Neuron (in vitro differentiated cells): Measurements from ENCODE around the gene IRF1.

Source experiments
- H2AFZ ChIP-seq: one replicate; pipeline ENCODE4 v1.6.1; 2013; ENCODE audit warnings: low read depth, mild to moderate bottlenecking, inconsistent platforms, low read length, moderate library complexity
- H3K27me3 ChIP-seq: one replicate; pipeline ENCODE4 v1.6.1; 2013; ENCODE audit warnings: low read length; ENCODE audit not compliant: insufficient read depth
- H3K36me3 ChIP-seq: one replicate; pipeline ENCODE4 v1.6.1; 2013; ENCODE audit warnings: low read length; ENCODE audit not compliant: insufficient read depth
- H3K4me1 ChIP-seq: one replicate; pipeline ENCODE4 v1.6.1; 2013; ENCODE audit warnings: low read length; ENCODE audit not compliant: insufficient read depth
- H3K4me3 ChIP-seq: 2 replicates; pipeline ENCODE4 v1.5.1; 2013; ENCODE audit warnings: mild to moderate bottlenecking, low read length, moderate library complexity
- H3K9me3 ChIP-seq: one replicate; pipeline ENCODE4 v1.6.1; 2013; ENCODE audit warnings: low read length

IRF1 gene

GRCh38 chr5:132479111-132479951 lies 11.2 kb downstream of the IRF1 start:
- H3K4me3 ChIP-seq = no peak overlapping the region
- H2AFZ ChIP-seq = no peak overlapping the region
- H3K4me1 ChIP-seq = no peaks in the 10 kb centered on the region
- H3K27me3 ChIP-seq = no peaks in the 10 kb centered on the region
- H3K36me3 ChIP-seq = peaks cover 12% of the 10 kb centered on the region
- H3K9me3 ChIP-seq = no peaks in the 10 kb centered on the region

GRCh38 chr5:132478366-132478871 lies 12.2 kb downstream of the IRF1 start:
- no peaks in the 10 kb centered on the region for H3K27me3 ChIP-seq
- H3K4me1 ChIP-seq = no peaks in the 10 kb centered on the region
- no peak overlapping the region for H3K4me3 ChIP-seq
- H2AFZ ChIP-seq = no peak overlapping the region
- H3K36me3 ChIP-seq = peaks cover 3% of the 10 kb centered on the region
- H3K9me3 ChIP-seq = no peaks in the 10 kb centered on the region

GRCh38 chr5:132477784-132478365 lies 12.7 kb downstream of the IRF1 start:
- no peaks in the 10 kb centered on the region for H3K9me3 ChIP-seq
- no peaks in the 10 kb centered on the region for H3K27me3 ChIP-seq
- H3K36me3 ChIP-seq = no peaks in the 10 kb centered on the region
- no peaks in the 10 kb centered on the region for H3K4me1 ChIP-seq
- no peak overlapping the region for H2AFZ ChIP-seq
- no peak overlapping the region for H3K4me3 ChIP-seq

- Histone ChIP-seq H3K27me3 (no peaks in the 10 kb centered on the region), H2AFZ (no peak overlapping the region), H3K36me3 (no peaks in the 10 kb centered on the region), H3K4me3 (no peak overlapping the region), H3K4me1 (no peaks in the 10 kb centered on the region), H3K9me3 (no peaks in the 10 kb centered on the region)
Observed at GRCh38 chr5:132476876-132477781, 13.4 kb downstream of the IRF1 start.

GRCh38 chr5:132475987-132476875 lies 14.3 kb downstream of the IRF1 start:
- Histone ChIP-seq H3K4me3 (no peak overlapping the region), H3K9me3 (no peaks in the 10 kb centered on the region), H3K27me3 (no peaks in the 10 kb centered on the region), H3K36me3 (no peaks in the 10 kb centered on the region), H2AFZ (no peak overlapping the region), H3K4me1 (no peaks in the 10 kb centered on the region)

- Histone ChIP-seq H3K9me3 (no peaks in the 10 kb centered on the region), H3K36me3 (no peaks in the 10 kb centered on the region), H2AFZ (no peak overlapping the region), H3K27me3 (no peaks in the 10 kb centered on the region), H3K4me3 (no peak overlapping the region), H3K4me1 (no peaks in the 10 kb centered on the region)
Observed at GRCh38 chr5:132475497-132475882, 15.1 kb downstream of the IRF1 start.

- H3K4me3 ChIP-seq = no peak overlapping the region
- H2AFZ ChIP-seq = no peak overlapping the region
- H3K4me1 ChIP-seq = no peaks in the 10 kb centered on the region
- H3K36me3 ChIP-seq = no peaks in the 10 kb centered on the region
- no peaks in the 10 kb centered on the region for H3K9me3 ChIP-seq
- H3K27me3 ChIP-seq = no peaks in the 10 kb centered on the region
Observed at GRCh38 chr5:132474881-132475496, 15.6 kb downstream of the IRF1 start.

GRCh38 chr5:132474131-132474723 lies 16.3 kb downstream of the IRF1 start:
- H3K36me3 ChIP-seq = no peaks in the 10 kb centered on the region
- H3K9me3 ChIP-seq = no peaks in the 10 kb centered on the region
- H3K4me1 ChIP-seq = no peaks in the 10 kb centered on the region
- no peaks in the 10 kb centered on the region for H3K27me3 ChIP-seq
- H3K4me3 ChIP-seq = no peak overlapping the region
- H2AFZ ChIP-seq = no peak overlapping the region

- no peak overlapping the region for H2AFZ ChIP-seq
- H3K27me3 ChIP-seq = no peaks in the 10 kb centered on the region
- H3K4me1 ChIP-seq = no peaks in the 10 kb centered on the region
- no peaks in the 10 kb centered on the region for H3K36me3 ChIP-seq
- H3K9me3 ChIP-seq = no peaks in the 10 kb centered on the region
- H3K4me3 ChIP-seq = no peak overlapping the region
Observed at GRCh38 chr5:132473668-132474067, 16.9 kb downstream of the IRF1 start.

GRCh38 chr5:132473019-132473531 lies 17.5 kb downstream of the IRF1 start:
- no peaks in the 10 kb centered on the region for H3K36me3 ChIP-seq
- H3K27me3 ChIP-seq = no peaks in the 10 kb centered on the region
- no peaks in the 10 kb centered on the region for H3K4me1 ChIP-seq
- H3K9me3 ChIP-seq = no peaks in the 10 kb centered on the region
- no peak overlapping the region for H3K4me3 ChIP-seq
- H2AFZ ChIP-seq = no peak overlapping the region

- no peaks in the 10 kb centered on the region for H3K36me3 ChIP-seq
- H3K27me3 ChIP-seq = no peaks in the 10 kb centered on the region
- H3K9me3 ChIP-seq = no peaks in the 10 kb centered on the region
- no peak overlapping the region for H3K4me3 ChIP-seq
- no peaks in the 10 kb centered on the region for H3K4me1 ChIP-seq
- no peak overlapping the region for H2AFZ ChIP-seq
Observed at GRCh38 chr5:132472431-132472830, 18.1 kb downstream of the IRF1 start.
